ENCODE data around the gene BTRC.
A peak's percentile ranks its signal among the peaks of the same experiment; 100 is the strongest.
"Not testable (repeated sequence)": the region's sequence is repeated elsewhere in the genome, so short reads cannot be mapped to it uniquely, and the experiment has no call there.

BTRC gene

DNA sequence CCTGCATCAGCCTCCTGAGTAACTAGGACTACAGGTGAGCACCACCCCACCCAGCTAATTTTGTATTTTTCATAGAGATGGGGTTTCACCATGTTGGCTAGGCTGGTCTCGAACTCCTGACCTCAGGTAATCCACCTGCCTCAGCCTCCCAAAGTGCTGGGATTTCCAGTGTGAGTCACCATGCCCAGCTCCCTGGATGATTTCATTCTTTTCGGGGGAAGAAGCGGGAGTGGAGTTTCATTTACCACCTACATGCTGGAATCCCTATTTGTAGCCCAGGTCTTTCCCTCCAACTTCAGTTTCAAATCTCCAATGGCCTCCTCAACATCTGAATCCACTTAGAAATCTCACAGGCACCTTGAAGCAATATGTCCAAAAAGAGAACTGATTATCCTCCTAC is 2.9 kb upstream of the BTRC start:
- DNase-seq (ENCODE audit: low read depth): no peak

DNA sequence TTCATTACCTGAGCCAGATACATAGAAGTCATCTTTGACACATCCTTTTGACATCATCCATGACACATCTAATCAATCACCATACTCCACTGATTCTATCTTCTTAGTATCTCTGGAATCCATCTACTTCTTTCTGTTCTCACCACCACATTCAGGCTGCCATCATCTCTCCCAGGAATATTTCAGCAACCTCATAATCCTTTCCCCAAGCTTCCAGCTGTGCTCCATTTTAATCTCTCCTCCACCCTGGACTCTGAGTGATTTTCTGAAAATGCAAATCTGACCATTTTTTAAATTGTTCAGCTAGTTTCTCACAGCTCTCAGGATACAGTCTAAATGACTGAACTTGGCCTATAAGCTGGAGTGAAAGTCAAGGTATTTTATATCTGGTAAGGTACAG is 2.5 kb upstream of the BTRC start:
- DNase-seq (ENCODE audit: low read depth): no peak

DNA sequence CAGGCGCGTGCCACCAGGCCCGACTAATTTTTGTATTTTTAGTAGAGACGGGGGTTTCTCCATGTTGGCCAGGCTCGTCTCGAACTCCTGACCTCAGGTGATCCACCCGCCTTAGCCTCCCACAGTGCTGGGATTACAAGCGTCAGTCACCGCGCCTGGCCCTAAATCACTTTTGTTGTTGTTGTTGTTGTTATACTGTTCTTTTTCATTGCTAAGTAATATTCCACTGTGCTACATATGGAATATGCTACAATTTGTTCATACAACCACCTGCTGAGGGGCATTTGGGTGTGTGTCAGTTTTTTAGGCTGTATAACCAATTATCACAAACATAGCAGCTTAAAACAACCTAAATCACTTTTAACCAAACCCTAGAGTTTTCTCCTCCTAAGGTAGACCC is 1.1 kb upstream of the BTRC start:
- DNase-seq (ENCODE audit: low read depth): not testable (repeated sequence)

DNA sequence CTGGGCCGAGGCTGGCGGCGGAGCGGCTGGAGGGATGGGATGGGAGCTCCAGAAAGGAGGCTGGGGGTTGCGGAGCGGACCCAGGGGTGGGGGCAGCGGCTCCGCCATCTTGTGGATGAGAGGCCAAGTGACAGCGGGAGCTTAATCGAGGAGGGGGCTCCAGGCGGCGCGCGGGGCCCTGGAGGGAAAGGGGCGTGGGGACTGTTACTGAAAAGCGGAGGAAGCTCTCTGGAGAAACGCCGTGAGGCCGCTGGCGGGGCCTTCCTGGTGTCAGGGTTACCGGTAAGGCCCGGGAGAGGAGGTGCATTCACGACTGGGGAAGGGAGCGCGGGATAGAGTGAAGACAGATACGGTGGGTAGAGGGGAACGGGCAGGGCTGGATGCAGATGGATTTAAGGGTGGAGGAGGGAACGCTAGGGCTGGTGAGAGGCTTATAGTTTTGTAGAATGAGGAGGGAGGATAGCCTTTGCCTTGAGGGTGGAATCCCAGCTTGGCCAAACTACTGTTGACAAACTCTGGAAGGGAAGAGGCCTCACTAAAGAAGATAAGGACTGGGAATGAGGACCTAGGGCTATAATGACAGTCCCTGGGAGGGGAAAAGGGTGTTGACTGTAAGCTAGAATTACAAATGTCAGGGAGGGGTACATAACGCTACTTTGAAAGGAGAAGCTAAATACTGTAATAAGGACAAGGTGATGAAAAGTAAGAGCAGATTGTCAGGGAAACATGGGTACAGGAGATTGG is 535 bp downstream of the BTRC start:
- peak; percentile 9 for DNase-seq (ENCODE audit: low read depth)

DNA sequence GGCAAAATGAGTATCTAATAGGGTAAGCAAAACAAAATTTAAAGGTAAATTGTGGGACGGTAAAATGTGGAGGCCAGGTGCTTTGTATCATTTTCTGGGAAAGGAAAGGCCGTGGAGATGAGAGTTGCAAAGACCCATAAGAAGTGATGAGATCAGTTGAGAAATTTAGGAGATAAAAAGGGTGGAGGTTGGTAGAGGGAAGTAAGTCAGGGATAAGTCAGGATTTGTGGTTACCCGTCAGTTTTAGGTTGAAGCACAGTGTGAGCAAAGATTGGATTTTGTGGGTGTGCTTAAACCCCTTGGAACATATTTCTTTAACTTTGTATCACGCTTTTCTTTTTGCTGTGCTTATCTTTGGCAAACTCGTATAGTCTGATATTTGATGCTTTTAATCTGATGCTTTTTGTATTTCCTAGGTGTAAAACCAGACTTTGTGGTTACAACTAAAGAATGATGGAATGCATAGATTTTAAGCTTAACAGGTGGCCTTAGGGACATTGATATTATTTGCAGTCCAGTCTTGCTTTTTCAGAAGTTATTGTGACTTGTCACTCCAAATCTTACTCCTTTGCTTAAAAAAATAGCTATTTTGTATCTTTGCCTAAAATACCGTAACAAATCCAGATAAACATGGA is 1.2 kb downstream of the BTRC start:
- DNase-seq (ENCODE audit: low read depth): no peak

DNA sequence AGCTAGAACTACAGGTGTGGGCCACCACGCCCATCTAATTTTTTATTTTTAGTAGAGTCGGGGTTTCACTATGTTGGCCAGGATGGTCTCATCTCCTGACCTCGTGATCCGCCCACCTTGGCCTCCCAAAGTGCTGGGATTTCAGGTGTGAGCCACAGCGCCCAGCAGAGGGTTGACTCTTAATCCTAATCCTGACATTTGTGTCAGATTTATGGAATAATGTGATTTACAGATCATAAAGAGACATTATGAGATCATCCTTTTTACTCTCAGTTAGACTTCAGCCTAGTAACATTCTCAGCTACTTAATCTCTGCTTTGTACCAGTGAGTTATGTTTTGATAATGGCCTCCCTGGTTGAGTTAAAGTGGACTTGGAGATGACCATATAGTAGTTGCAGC is 2.2 kb downstream of the BTRC start:
- no peak for DNase-seq (ENCODE audit: low read depth)

DNA sequence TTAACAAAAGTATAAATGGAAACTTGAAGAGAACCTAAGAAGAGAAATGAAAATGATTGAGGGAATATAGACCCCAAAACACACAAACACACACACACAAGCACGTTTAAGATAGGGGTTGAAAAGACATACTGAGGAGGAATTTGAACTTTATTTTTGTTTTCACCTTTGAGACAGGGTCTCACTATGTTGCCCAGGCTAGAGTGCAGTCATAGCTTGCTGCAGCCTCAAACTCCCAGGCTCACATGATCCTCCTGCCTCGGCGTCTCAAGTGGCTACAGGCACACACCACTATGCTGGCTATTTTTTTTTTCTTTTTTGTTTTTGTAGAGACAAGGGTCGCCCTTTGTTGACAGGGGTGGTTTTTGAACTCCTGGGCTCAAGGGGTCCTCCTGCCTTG is 4.0 kb downstream of the BTRC start:
- no peak for DNase-seq (ENCODE audit: low read depth)

DNA sequence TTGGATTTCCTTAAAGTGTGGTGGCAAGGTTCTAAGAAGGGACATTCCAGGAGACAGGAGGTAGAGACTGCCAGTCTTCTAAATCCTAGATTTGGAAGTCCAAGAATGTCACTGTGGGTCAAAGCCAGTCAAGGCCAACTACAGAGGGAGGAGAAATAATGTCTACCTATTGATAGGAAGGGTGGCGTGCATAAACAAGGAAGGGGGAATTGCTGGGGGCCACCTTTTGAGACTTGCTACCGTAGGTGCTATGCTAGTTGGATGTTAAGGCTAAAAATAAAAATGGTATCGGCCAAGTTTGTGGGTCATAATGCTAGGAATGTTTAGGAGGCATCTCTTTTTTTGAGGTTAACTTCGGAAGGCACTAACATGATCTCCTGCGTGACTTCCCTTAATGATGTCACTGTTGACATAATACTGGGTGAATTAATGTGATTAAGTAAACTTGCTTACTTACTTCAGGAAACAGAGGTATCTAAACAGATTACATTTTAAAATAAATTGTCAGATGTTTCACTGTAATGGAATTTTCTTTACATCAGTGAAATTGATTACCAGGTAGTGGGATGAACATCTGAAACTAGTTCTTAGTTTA is 4.8 kb downstream of the BTRC start:
- no peak for DNase-seq (ENCODE audit: low read depth)

DNA sequence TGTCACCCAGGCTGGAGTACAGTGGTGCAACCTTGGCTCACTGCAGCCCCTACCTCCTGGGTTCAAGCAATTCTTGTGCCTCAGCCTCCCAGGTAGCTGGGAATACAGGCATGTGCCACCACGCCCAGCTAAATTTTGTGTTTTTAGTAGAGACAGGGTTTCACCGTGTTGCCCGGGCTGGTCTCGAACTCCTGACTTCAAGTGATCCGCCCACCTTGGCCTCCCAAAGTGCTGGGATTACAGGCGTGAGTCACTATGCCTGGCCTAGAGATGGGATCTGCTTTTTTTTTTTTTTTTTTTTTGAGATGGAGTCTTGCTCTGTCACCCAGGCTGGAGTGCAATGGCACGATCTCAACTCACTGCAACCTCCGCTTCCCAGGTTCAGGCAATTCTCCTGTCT is 6.1 kb downstream of the BTRC start:
- DNase-seq (ENCODE audit: low read depth): not testable (repeated sequence)

DNA sequence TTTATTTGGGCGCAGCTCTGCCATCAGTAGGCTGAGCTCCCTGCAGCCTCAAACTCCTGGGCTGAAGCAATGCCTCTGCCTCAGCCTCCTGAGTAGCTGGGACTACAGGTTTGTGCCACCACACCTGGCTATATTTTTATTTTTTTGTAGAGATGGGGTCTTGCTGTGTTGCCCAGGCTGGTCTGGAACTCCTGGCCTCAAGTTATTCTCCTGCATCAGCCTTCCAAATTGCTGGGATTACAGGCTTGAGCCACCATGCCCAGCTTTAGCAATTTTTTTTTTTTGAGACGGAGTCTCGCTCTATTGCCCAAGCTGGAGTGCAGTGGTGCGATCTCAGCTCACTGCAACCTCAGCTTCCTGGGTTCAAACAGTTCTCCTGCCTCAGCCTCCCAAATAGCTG is 6.9 kb downstream of the BTRC start:
- not testable (repeated sequence) for DNase-seq (ENCODE audit: low read depth)

DNA sequence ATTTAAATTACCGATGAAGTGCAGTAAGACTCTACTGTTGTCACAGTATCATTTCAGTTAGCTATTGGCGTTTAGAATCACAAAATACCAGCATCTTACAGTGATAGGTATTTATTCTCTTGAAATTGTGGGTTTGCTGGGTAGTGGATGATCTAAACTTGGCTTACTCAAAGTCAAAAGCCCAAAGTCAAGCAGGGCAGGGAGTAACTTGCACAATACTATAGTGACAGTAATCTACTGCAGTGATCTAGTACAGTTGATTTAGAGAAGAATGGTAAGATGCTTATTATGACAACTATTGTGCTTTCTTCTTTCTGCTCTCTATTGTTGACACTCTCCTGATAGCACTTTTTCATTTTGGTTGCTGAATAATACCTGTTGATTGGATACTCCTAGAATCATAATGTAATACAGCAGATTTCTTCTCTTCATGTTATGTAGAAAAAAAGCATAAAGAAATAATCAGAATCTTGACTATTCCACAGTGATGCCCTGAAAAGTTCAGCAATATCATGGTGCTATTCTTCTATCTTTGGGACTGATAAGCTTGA is 10.0 kb downstream of the BTRC start:
- no peak for DNase-seq (ENCODE audit: low read depth)

DNA sequence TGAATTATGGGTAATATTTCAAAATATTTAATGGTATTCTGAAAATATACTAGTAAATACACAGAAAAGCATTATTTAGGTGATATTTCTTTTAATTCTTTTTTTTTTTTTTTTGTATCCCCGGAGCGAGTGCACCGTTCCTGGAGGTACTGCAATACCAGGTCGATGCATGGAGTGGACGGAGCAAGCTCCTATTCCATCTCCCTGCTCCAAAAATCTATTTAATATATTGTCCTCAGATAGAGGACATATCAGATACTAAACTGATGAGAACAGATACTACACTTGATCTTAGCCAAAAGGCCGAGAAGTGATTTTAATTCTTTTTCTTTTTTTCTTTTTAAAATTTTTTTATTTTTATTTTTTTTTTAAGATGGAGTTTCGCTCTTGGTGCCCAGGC is 10.8 kb downstream of the BTRC start:
- no peak for DNase-seq (ENCODE audit: low read depth)

DNA sequence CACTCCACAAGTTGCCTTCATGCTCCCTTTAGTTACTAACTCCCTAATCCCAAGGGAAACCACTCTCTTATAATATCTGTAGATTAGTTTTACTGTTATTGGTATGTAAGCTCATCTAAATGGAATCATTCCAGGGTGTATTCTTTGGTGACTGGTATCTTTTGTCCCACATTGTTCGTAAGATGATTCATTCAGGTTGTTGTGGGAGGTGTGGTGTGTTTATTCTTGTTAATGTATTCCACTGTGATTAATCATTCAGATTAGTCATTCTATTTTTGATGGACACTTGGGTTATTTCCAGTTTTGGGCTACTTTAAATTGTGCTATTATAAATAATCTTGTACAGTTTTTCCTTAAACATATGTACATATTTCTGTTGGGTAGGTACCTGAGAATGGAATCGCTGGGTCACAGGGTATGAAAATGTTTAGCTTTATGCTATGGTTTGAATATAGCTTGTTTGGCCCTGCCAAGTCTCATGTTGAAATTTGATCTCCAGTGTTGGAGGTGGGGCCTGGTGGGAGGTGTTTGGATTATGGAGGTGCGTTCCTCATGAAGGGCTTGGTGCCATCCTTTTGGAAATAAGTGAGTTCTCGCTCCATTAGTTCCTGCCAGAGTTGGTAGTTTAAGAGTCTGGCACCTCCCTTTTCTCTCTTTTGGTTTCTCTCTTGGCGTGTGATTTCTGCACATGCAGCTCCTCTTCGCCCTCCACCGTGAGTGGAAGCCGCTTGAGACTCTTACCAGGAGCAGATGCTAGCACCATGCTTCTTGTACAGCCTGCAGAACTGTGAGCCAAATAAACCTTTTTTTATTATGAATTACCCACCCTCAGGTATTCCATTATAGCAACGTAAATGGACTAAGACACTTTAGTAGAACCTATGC is 13.8 kb downstream of the BTRC start:
- DNase-seq (ENCODE audit: low read depth): peak; percentile 23

DNA sequence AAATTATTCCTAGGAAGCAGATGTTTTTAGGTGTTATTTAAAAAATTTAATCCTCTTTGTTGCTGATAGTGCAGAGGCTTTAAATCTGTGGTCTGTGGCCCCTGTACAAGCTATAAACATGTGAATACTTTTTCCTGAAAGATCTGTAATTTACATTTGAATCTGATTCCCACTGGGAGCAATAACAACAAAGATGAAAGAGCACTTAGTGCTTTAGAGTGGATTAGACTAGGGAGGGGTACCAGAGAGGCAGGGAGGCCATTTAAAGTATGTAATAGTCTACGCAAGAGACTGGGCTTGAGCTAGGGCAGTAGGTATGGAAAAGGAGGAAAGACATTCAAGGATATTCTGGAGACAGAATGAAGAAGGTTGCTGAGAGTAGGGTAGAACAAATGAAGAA is 19.1 kb downstream of the BTRC start:
- DNase-seq (ENCODE audit: low read depth): no peak

DNA sequence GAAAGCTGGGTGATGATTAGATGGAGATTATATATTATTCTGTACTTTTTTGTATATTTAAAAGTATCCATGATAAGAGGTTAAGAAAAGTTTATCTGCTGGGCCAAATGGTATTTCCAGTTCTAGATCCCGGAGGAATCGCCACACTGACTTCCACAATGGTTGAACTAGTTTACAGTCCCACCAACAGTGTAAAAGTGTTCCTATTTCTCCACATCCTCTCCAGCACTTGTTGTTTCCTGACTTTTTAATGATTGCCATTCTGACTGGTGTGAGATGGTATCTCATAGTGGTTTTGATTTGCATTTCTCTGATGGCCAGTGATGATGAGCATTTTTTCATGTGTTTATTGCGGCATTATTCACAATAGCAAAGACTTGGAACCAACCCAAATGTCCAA is 20.0 kb downstream of the BTRC start:
- DNase-seq (ENCODE audit: low read depth): not testable (repeated sequence)

DNA sequence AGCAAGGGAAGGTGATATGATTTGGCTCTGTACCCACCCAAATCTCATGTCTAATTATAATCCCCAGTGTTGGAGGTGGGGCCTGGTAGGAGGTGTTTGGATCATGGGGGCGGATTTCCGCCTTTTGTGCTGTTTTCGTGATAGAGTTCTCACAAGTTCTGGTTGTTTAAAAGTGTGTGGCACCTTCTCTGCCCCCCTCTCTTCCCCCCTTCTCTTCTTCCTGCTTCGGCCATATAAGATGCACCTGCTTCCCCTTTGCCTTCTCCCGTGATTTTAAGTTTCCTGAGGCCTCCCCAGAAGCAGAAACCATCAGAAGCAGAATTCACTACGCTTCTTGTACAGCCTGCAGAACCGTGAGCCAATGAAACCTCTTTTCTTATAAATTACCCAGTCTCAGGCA is 21.1 kb downstream of the BTRC start:
- DNase-seq (ENCODE audit: low read depth): no peak

DNA sequence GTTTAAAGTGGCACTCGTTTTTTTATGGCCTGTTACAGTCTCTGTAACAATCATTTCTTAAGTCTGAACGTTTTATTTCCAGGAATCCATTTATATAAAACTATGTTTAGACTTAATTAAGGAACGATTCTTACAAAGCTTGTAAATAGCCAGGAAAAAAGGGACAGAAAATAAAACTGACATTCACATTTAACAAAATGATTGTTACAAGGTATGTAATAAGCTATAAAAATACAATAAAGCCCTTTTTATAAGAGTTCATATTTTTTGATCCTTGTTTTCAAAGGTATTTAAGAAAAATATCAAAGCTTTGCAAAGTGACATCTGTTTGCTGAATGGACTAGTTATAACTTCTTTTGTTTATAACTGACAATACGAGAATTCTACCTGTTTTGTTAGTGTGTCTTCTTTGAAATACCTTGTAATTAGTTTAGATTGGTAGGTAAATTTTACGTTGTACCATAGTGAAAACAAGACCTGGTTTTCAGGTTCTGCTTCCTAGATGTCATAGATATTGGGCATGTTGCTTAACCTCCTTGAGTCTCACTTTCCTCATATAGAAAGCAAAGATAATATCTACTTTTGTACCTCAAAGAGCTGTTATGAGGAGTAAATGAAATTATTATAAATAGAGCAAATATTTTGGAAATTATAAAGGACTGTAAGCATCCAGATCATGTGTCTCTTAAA is 25.8 kb downstream of the BTRC start:
- DNase-seq (ENCODE audit: low read depth): no peak

DNA sequence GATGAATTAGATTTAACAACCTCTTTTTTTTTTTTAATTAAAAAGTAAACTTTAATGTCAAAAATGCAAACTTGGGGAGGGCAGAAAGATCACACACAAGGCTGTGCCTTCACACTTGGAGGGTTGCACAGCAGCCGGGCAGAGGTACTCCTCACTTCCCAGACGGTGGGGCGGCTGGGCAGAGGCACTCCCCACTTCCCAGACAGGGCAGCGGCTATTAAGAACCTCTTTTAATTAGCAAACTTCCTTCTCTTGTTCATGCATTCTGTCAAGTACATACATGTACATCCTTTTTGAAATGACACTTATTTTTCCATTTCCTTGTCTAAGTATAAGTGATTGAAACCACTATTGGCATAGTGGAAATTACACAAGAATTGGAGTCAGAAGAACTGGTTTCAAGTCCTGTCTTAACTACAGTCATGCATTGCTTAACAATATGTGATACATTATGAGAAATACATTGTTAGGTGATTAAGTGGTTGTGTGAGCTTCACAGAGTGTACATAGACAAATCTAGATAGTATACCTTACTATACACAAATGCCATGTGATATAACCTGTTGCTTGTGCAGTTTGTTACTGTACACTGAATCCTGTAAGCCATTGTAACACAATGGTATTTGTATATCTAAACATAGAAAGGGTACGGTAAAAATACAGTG is 26.5 kb downstream of the BTRC start:
- DNase-seq (ENCODE audit: low read depth): no peak

DNA sequence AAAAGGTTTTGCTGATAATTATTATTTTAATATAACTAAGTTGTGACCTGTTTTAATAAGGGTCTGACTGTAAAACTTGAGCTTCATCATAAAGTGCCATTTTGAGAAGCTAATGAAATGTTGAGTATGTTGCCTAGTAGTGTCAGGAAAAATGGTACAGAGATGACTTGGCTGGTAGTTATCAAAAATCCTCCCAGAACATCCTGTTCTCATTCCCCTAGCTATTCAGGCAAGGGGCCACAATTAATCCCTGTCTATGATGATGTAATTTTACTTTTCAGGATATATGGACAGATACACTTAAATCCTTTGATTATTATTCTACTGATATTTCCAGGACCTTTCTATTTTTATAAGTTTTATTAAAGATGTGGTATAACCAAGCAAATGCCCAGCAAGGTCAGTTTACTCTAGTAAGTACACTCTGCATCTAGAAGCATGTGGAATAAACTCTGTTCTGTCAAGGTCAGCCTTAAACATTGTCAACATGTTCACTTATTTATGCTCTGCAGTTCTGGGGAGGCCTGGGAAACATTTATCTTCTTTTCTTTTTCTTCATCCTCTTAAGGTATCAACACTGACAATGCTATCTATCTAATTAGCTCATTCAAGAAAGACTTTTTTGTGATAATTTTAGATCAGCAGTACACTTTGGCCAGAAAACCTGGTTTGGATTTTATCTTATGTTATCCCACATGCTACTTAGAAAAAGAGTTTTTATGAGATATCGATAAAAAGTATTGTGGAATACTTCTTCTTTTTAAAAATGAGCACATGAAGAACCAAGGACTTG is 32.1 kb downstream of the BTRC start:
- DNase-seq (ENCODE audit: low read depth): peak; percentile 45

DNA sequence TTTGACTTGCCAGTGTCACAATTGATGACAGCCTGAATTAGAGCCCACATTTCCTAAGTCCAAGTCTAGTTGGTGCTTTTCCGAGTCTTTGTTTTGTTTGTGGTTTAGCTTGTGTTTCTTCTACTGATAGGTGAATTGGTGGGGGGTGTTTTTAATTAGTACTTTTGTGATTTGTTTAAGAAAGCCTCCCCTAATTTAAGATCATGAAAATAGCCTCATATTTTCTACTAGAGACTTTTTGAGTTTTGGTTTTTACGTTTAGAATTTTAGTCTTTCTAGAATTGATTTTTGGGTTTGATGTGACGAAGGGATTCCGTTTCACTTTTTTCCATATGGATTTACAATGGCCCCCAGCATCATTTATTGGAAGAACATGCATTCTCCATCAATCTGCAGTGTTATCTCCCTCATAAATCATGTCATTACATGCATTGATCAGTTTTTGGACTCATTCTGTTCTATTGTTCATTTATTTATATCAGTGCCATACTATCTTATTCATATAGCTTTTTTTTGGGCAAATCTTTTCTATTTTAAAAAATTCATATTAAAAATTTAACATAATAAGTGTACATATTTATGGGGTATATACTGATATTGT is 32.8 kb downstream of the BTRC start:
- DNase-seq (ENCODE audit: low read depth): no peak

Data from fibroblast of the conjunctiva (primary cell).